Muscle of arm (tissue), 12 donors: ENCODE data around the gene AOAH. TPM values are rescaled to one million over a fixed set of nuclear protein-coding genes. Genes with fewer than 3 reads are reported as not detected.
"Not testable (repeated sequence)": the region's sequence is repeated elsewhere in the genome, so short reads cannot be mapped to it uniquely, and the experiment has no call there.

Experiments
- DNase-seq: peaks from one replicate; pipeline ENCODE4 v3.0.0-alpha.2; 2013
- polyA plus RNA-seq, 12 donors: library from polyadenylated mRNA; unstranded; fragments of 120-200 nt; gene quantifications; one replicate each; pipeline ENCODE4 v1.2.1, GENCODE V29; 2013; ENCODE audit not compliant: insufficient read length in 12 of 12

Gene AOAH
- polyA plus RNA-seq, 12 donors: 2.4 to 11.4 (median 3.2) TPM; not detected in 2

GRCh38 chr7:36658335-36659171 lies 65.7 kb downstream of the AOAH start:
- DNase-seq: no peak

GRCh38 chr7:36657036-36657660 lies 67.1 kb downstream of the AOAH start:
- no peak for DNase-seq

GRCh38 chr7:36654436-36654835 lies 69.9 kb downstream of the AOAH start:
- DNase-seq: no peak

GRCh38 chr7:36653663-36654355 lies 70.5 kb downstream of the AOAH start:
- no peak for DNase-seq

- DNase-seq: no peak
Measured at GRCh38 chr7:36653008-36653662, 71.2 kb downstream of the AOAH start.

DNA sequence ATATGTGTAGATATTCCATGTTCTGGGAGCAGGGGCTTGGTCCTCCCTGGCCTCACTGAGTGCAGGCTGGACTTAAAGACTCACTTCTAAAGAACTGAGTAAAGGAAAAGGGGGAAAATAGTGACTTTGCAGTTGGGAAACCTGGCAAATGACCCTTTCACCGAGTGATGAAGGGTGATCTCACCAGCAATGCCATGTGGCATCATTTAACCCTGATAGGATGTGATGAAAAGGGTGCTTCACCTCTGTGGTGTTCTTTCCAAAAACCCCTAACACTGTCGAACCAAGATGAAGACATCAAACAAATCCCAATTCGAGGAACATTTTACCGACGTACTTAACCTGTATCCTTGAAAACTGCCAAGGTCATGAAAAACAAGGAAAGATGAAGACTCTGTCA lies 71.9 kb downstream of the AOAH start:
- no peak for DNase-seq

DNA sequence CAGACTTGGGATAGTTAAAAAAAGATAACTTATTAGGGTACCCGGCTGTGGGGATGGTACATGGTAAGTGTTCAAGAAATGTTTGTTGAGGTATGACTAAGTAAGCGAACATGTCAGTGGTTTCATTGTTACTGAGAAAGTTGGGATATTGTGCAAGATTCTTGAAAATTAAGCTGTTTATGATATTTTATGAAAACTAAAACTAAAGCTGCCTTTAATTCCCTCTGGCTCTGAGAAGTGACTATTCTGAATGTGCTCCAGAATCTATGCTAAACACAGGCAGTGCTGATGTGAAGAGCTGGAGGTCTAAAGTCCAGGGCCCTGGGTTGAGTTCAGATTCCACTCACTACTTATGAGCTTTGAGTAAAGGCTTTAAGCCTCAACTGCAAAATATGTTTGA lies 72.9 kb downstream of the AOAH start:
- DNase-seq: no peak

DNA sequence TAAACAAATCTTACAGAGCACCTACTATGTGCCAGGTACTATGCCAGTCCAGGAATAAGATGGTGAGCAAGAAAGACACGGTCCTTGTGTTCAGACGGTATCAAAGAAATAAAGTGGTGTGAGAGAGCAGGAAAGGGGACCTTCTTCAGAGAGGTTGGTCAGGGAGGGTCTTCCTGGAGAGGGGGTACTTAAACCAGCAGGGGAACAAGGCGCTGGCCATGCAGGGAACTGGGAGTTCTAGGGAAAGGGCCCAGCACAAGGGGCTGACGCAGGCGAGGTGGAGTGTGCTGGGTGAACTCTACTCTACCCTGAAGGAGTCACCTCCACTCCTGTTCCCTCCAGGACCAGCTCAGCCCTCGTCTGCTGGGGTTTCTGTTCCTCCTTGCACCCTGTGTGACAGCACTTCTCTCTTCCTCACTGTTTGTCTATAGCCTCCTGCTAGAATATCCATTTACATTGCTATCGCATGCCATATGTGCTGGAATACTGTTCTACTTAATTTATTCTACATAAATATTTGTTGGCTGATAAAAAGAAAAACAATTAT lies 73.5 kb downstream of the AOAH start:
- no peak for DNase-seq

DNA sequence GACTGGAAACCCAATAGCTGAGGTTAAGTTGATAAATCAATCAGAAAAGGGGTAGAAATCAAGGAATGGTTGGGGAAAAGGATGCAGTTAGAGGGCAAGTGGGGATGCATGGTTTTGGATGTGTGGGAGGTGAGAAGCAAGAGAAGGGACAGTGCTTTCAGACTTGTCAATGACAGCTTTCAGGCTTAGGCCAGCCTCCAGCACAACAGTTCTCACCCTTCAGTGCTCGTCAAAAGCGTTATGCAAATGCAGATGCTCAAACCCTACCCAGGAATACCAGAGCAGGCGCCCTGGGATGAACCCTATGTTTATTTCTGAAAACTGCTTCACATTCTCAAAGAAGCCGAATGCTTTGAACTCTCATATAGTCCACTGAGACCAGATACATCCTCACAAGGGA lies 74.0 kb downstream of the AOAH start:
- no peak for DNase-seq

DNA sequence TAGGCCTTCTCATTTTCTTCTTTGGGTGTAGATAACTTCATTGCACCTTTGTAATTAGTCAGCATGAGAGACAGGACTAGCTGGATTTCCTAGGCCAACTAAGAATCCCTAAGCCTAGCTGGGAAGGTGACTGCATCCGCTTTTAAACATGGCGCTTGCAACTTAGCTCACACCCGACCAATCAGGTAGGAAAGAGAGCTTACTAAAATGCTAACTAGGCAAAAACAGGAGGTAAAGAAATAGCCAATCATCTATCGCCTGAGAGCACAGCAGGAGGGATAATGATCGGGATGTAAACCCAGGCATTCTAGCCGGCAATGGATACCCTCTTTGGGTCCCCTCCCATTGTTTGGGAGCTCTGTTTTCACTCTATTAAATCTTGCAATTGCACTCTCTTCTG lies 75.0 kb downstream of the AOAH start:
- not testable (repeated sequence) for DNase-seq

- no peak for DNase-seq
Measured at GRCh38 chr7:36648441-36648840, 75.9 kb downstream of the AOAH start.

GRCh38 chr7:36644625-36645422 lies 79.5 kb downstream of the AOAH start:
- DNase-seq: no peak

- DNase-seq: no peak
Measured at GRCh38 chr7:36642414-36642813, 81.9 kb downstream of the AOAH start.

DNA sequence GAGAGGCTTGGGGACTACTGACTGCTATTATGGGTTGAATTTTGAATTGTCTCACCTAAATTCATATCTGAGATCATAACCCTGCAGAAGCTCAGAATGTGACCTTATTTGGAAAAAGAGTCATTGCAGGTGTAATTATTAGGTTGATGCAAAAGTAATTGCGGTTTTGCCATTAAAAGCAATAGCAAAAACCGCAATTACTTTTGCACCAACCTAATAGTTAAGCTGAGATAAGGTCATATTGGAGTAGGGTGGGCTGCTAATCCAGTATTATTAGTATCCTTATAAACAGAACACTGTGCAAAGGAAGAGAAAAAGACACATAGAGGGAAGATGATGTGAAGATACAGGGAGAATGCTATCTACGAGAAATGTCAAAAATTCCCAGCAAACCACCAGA lies 82.3 kb downstream of the AOAH start:
- no peak for DNase-seq

DNA sequence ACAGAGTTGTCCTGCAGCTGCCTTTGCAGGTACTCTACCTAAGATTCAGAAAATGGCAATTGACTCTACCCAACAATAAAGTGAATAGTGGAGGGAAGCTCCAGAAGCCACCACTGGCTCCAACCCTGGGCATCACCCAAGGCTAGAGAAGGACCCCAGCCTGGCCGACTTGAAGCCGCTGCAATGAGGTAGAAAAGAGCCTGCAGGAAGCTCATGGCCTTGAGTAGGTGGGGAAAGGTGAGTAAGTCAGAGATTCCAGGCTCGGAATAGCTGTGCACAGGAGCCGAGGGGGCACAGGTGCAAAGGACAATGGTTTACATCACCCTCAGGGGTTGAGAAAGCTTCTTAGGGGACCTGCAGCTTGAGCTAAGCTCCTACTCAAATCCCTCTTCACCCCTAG lies 83.6 kb downstream of the AOAH start:
- DNase-seq: no peak

DNA sequence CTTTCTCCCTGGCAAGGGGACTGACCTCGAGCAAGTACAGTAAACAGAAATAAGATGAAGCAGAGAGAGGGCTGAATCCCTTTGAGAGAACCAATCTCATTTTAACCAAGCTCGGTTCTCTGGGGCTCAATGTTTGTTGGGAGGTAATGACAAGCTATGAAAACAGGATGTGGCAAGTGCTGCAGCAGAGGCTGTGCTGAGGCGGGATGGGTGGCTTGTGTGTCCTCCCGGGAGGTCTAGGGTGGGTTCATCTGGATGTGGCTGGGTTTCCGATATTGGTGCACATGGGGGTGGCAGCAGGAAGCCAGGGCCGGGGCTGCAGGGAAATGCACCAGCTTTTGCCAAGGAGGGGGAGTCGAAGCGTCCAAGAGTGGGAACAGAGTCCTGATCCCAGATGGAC lies 84.5 kb downstream of the AOAH start:
- DNase-seq: no peak

DNA sequence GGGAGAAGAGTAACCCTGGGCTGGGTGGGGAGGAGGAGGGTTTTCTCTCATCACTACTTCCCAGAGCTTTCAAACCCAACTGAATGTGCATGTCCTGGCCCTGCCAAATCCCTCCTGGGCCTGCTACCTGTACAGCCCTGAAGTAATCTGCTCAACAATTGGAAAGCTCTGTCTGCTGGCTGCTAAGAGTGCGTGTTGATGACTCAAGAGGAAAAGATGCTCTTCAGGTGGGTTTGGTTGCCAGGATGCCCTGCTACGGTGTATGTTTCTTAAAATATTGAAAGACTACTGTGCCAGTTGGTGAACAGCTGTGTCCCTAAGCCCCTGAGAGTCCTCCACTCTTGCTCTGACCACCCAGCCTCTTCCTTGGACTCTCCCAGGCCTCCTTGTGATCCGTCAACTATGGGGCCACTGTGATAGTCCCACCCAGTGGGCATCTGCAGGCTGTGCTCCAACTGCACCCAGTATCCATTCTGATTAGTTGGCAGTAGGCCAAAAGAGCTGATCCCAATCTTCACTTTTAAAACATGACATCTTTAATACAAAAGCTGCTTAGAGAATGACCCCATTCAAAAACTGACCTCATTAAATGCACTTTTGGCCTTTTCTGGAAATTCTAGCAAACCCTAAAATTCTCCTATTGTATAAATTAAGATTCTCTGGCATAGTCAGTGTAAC lies 85.6 kb downstream of the AOAH start:
- DNase-seq: no peak

DNA sequence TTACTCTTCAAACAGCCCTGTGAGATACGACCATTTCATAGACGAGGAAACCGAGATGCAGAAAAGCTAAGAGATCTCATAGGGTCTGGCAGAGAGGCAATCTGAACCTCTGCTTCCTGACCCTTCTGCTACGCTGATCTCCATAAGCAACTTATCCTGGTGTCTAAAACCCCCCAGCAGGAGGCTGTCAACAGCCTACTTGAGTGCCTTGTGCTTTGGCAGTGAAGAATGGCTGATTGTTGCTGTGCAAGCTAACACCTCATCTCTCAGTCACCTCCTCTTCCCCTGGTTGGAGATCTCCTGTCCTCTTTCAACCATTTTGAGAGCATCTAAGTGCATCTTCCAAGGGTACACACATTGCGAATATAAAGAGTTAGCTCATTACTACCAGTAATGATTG lies 86.2 kb downstream of the AOAH start:
- no peak for DNase-seq

- no peak for DNase-seq
Measured at GRCh38 chr7:36637417-36637816, 86.9 kb downstream of the AOAH start.

GRCh38 chr7:36636126-36636525 lies 88.2 kb downstream of the AOAH start:
- DNase-seq: no peak

- no peak for DNase-seq
Measured at GRCh38 chr7:36635091-36635490, 89.2 kb downstream of the AOAH start.
